Upper lobe of left lung (tissue), 4 donors: ENCODE measurements around the gene XXYLT1.

Source experiments
- EP300 ChIP-seq, 4 donors: sonication (generic); formaldehyde crosslinking; IDR thresholded peaks; one replicate each; pipeline ENCODE4 v1.5.1; 2017; ENCODE audit warnings: antibody characterized with exemption in 4 of 4, control low read depth in 2 of 4
- POLR2A ChIP-seq, 4 donors: fragments of 450-650 bp; IDR thresholded peaks; one replicate each; pipeline ENCODE4 v1.5.1; 2016 to 2017; ENCODE audit warnings: antibody characterized with exemption in 4 of 4, mild to moderate bottlenecking in 2 of 4
- POLR2AphosphoS5 ChIP-seq, 2 donors: sonication (generic); formaldehyde crosslinking; IDR thresholded peaks; one replicate each; pipeline ENCODE4 v1.5.1; 2017; ENCODE audit warnings: antibody characterized with exemption in 2 of 2
- TF ChIP-seq, protein P1 (sequence below), 6 experiments: fragments of 450-650 bp in 4 of 6; fragments of 200-600 bp in 2 of 6; sonication (generic) in 2 of 6; IDR thresholded peaks; one replicate each; pipeline ENCODE4 v1.5.1; 2016 to 2019; ENCODE audit warnings: antibody characterized with exemption in 6 of 6

- TF ChIP-seq, protein P1, sequence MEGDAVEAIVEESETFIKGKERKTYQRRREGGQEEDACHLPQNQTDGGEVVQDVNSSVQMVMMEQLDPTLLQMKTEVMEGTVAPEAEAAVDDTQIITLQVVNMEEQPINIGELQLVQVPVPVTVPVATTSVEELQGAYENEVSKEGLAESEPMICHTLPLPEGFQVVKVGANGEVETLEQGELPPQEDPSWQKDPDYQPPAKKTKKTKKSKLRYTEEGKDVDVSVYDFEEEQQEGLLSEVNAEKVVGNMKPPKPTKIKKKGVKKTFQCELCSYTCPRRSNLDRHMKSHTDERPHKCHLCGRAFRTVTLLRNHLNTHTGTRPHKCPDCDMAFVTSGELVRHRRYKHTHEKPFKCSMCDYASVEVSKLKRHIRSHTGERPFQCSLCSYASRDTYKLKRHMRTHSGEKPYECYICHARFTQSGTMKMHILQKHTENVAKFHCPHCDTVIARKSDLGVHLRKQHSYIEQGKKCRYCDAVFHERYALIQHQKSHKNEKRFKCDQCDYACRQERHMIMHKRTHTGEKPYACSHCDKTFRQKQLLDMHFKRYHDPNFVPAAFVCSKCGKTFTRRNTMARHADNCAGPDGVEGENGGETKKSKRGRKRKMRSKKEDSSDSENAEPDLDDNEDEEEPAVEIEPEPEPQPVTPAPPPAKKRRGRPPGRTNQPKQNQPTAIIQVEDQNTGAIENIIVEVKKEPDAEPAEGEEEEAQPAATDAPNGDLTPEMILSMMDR (IDR thresholded peaks at IDR 0.05): no peak
- TF ChIP-seq POLR2A (IDR thresholded peaks at IDR 0.05): no peak
- no peak for TF ChIP-seq EP300 (IDR thresholded peaks at IDR 0.05)
- no peak for TF ChIP-seq POLR2AphosphoS5 (IDR thresholded peaks at IDR 0.05)
Measured at GRCh38 chr3:195302431-195302830, 31.5 kb upstream of the XXYLT1 start.
